ENCODE data around the gene AZU1.

- TF ChIP-seq, protein P1, sequence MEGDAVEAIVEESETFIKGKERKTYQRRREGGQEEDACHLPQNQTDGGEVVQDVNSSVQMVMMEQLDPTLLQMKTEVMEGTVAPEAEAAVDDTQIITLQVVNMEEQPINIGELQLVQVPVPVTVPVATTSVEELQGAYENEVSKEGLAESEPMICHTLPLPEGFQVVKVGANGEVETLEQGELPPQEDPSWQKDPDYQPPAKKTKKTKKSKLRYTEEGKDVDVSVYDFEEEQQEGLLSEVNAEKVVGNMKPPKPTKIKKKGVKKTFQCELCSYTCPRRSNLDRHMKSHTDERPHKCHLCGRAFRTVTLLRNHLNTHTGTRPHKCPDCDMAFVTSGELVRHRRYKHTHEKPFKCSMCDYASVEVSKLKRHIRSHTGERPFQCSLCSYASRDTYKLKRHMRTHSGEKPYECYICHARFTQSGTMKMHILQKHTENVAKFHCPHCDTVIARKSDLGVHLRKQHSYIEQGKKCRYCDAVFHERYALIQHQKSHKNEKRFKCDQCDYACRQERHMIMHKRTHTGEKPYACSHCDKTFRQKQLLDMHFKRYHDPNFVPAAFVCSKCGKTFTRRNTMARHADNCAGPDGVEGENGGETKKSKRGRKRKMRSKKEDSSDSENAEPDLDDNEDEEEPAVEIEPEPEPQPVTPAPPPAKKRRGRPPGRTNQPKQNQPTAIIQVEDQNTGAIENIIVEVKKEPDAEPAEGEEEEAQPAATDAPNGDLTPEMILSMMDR (IDR thresholded peaks at IDR 0.05) = no peak
- no peak for TF ChIP-seq POLR2A (IDR thresholded peaks at IDR 0.05)
Measured at GRCh38 chr19:787536-787935, 40.1 kb upstream of the AZU1 start.

Data from body of pancreas (tissue), 4 donors.